Heart right ventricle (tissue), 16 donors: ENCODE measurements around the gene TCEAL8. TPM values are rescaled to one million over a fixed set of nuclear protein-coding genes. Genes with fewer than 3 reads are reported as not detected.

Source experiments
- ATAC-seq, 8 donors: fragments of 200-7000 bp; cut with Tn5 transposase; one replicate each; pipeline ENCODE4 v1.9.1; 2020; ENCODE audit warnings: mild to moderate bottlenecking in 8 of 8, moderate library complexity in 8 of 8, moderate number of reproducible peaks in 1 of 8
- DNase-seq, 2 donors: peaks; one replicate each; pipeline ENCODE4 v3.0.0-alpha.2; 2020
- H3K27ac ChIP-seq, 10 donors: fragments of 200-600 bp; sonication (generic) in 2 of 10; one replicate each; pipeline versions ENCODE4 v1.5.0 to v1.8.0; 2020 to 2022; ENCODE audit warnings: mild to moderate bottlenecking in 3 of 10
- H3K27me3 ChIP-seq, 7 donors: fragments of 200-600 bp; one replicate each; pipeline ENCODE4 v1.8.0; 2021 to 2022; ENCODE audit warnings: mild to moderate bottlenecking in 2 of 7
- H3K36me3 ChIP-seq, 9 donors: fragments of 200-600 bp; sonication (generic) in 1 of 9; one replicate each; pipeline versions ENCODE4 v1.5.0 to v1.8.0; 2020 to 2022; ENCODE audit warnings: mild to moderate bottlenecking in 2 of 9
- H3K4me1 ChIP-seq, 9 donors: fragments of 200-600 bp; sonication (generic) in 1 of 9; one replicate each; pipeline versions ENCODE4 v1.5.0 to v1.8.0; 2020 to 2022; ENCODE audit warnings: mild to moderate bottlenecking in 4 of 9
- H3K4me3 ChIP-seq, 10 donors: fragments of 200-600 bp; sonication (generic) in 2 of 10; one replicate each; pipeline versions ENCODE4 v1.5.0 to v1.8.0; 2020 to 2022; ENCODE audit warnings: mild to moderate bottlenecking in 7 of 10, moderate library complexity in 2 of 10
- H3K9me3 ChIP-seq, 11 donors: fragments of 200-600 bp in 10 of 11; sonication (generic) in 2 of 11; one replicate each; pipeline versions ENCODE4 v1.5.0 to v1.8.0; 2013 to 2022; ENCODE audit warnings: mild to moderate bottlenecking in 2 of 11, control low read depth in 1 of 11, moderate library complexity in 1 of 11
- CTCF ChIP-seq, 9 donors: fragments of 200-600 bp; sonication (generic) in 2 of 9; IDR thresholded peaks; one replicate each; pipeline versions ENCODE4 v1.5.0 to v1.8.0; 2021 to 2022; ENCODE audit warnings: antibody characterized with exemption in 9 of 9, mild to moderate bottlenecking in 5 of 9, moderate library complexity in 1 of 9
- WGBS, 2 donors: extraction: QIAGEN DNeasy Blood & Tissue Kit; methylation state at CpG; one replicate each; pipeline ENCODE4 v1.1.7; 2013; ENCODE audit warnings: inconsistent platforms in 1 of 2; 5-methylcytosine and 5-hydroxymethylcytosine counted together
- intact Hi-C, 10 donors: fragments of 100-400 bp; cut with DNase I; formaldehyde crosslinking; loops; one replicate each; pipeline versions ENCODE4 v1.11.1 to v1.14.2; 2022
- polyA plus RNA-seq, 2 donors: library from polyadenylated mRNA; stranded (reverse); fragments of 200-250 nt; gene quantifications; one replicate each; pipeline ENCODE4 v1.2.3, GENCODE V29; 2013
- total RNA-seq, 10 donors: library from RNA; stranded (reverse); fragmentation: NEBNext Ultra II Directional in 3 of 10; extraction: Animal tissue kit (Norgen Biotek cat#: 25700) in 3 of 10; gene quantifications; one replicate each; pipeline versions ENCODE4 v1.2.1 to v1.2.4, GENCODE V29; 2021 to 2023
- donor health status: Arrhythmogenic right ventricular cardiomyopathy.
- donor health status: ischemic (EF 13 %, LVEDD 7.1; RV severe dilation, severe dysfunction).
- donor health status: healthy with polysubstance abuse.
- donor health status: DM: no; HTN: yes; CAD: no.
- donor health status: DM: no; HTN: no; CAD: no.
- donor health status: ischemic (EF 25% LVEDD 6.9; RV normal size, moderate dysfunction).
- donor health status: ischemic (EF 25% LVEDD 5.7; RV mildly dilated, moderate dysfunction).
- donor health status: healthy.
- donor health status: DM: yes; HTN: yes; CAD: no.
- donor health status: Ischemic cardiomyopathy.
- donor health status: ischemic (EF 35%, LVEDD 5.7; RV mildly dilated, moderate dysfunction).
- donor health status: nonischemic (EF 11% LVEDD 7.7; RV severe dilation, severe dysfunction).
- donor health status: DM: yes; HTN: yes; CAD: no.
- donor health status: PGD.
- donor health status: ischemic (EF 29% LVEDD 5.4; RV normal size, mild dysfunction).
- donor health status: nonischemic (EF 23%, LVEDD 6.1; RV moderate dilation, normal function).

Gene TCEAL8
- total and polyA plus RNA-seq, 12 donors = 39.2 to 56.6 (median 51.2) TPM

DNA sequence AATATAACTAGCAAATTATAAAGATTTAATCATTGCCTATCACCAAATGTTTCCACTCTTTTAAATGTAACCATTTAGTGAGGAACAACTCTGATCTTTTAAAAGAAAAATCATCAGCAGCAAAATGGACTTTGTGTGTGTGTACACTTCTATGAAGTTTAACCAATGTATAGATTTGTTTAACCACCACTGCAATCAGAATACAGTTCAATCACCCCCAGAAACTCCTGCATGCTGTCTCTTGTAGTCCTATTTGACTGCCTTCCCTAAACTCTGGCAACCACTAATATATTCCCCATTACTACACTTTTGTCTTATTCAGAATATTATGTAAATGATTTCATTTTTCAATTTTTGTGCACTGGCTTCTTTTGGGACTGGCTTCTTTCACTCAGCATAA, 1.7 kb upstream of the TCEAL8 start:
- Histone ChIP-seq H3K36me3 (peaks cover 0 to 16% (median 0%) of the 10 kb centered on the region in 9 donors), H3K9me3 (no peaks in the 10 kb centered on the region), H3K27me3 (peaks cover 0 to 48% (median 0%) of the 10 kb centered on the region in 7 donors), H3K27ac (no peak overlapping the region), H3K4me1 (peaks cover 0 to 21% (median 11%) of the 10 kb centered on the region in 9 donors), H3K4me3 (no peak overlapping the region)
- intact Hi-C loops = loop anchor here in 1 of 10 donors (10.0 kb wide), 1 partner anchor 78 kb away; the partner anchor contains the start of gene TCEAL7
- TF ChIP-seq CTCF (IDR thresholded peaks at IDR 0.05) = no peak
- ATAC-seq (no peak), DNase-seq (no peak)

GRCh38 chrX:103254171-103254824, 657 bp downstream of the TCEAL8 start:
- Histone ChIP-seq H3K27me3 (peaks cover 0 to 29% (median 0%) of the 10 kb centered on the region in 7 donors), H3K4me1 (peaks cover 0 to 21% (median 11%) of the 10 kb centered on the region in 9 donors), H3K9me3 (no peaks in the 10 kb centered on the region), H3K36me3 (peaks cover 0 to 19% (median 0%) of the 10 kb centered on the region in 9 donors), H3K4me3 (peak overlapping the region; percentile 41 to 84 (median 68)), H3K27ac (peak overlapping the region; percentile 70 to 92 (median 86))
- TF ChIP-seq CTCF (IDR thresholded peaks at IDR 0.05) = no peak
- peak; percentile 31 to 57 for DNase-seq
- ATAC-seq = peak; percentile 63 to 90 (median 84)
- intact Hi-C loops = loop anchor here in 5 of 10 donors (5.0 to 10.0 kb wide), 3 partner anchors 37 to 81 kb away; partner anchors contain the start of genes BEX4 (in 4 of the 5) and TCEAL7 (in 1 of the 5)
- 0% methylated on average over 21 to 22 of the region's 22 CpGs for WGBS, 2 donors

GRCh38 chrX:103253608-103254007, 1.3 kb downstream of the TCEAL8 start:
- Histone ChIP-seq H3K4me1 (peaks cover 0 to 21% (median 11%) of the 10 kb centered on the region in 9 donors), H3K9me3 (no peaks in the 10 kb centered on the region), H3K4me3 (peak overlapping the region; percentile 41 to 84 (median 68)), H3K27ac (peak overlapping the region; percentile 70 to 92 (median 86)), H3K36me3 (peaks cover 0 to 19% (median 0%) of the 10 kb centered on the region in 9 donors), H3K27me3 (peaks cover 0 to 24% (median 0%) of the 10 kb centered on the region in 7 donors)
- intact Hi-C loops = loop anchor here in 5 of 10 donors (5.0 to 10.0 kb wide), 3 partner anchors 36 to 81 kb away; partner anchors contain the start of genes BEX4 (in 4 of the 5) and TCEAL7 (in 1 of the 5)
- DNase-seq (peak; percentile 8 to 9), ATAC-seq (peak in 4 of 8 donors; percentile 44 to 55 (median 46))
- TF ChIP-seq CTCF (IDR thresholded peaks at IDR 0.05) = no peak
- 5 to 17% methylated on average over 8 of the region's 8 CpGs for WGBS, 2 donors

DNA sequence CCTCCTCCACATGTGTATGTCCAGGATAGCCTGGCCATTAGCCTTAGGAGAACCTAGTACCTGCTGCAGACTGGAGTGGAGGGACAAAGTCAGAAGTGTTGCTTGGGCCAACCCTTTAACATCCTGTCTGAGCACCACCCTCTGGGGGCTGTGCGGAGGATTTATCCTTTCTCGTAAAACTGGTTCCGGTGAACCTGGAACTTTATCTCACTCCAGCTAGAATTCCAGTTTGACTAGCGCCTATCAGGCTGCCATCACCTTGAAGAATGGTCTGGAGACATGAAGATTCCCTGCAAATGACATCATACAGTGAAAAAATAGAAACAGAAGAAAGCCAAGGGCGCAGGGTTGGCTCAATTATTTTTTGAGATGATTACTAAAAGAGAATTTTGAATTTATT, 4.0 kb downstream of the TCEAL8 start:
- no peak for ATAC-seq
- H3K27ac ChIP-seq = peak overlapping the region in 1 of 10 donors; percentile 16
- TF ChIP-seq CTCF (IDR thresholded peaks at IDR 0.05) = no peak
- peaks cover 0 to 19% (median 0%) of the 10 kb centered on the region in 7 donors for H3K27me3 ChIP-seq
- peaks cover 0 to 7% (median 0%) of the 10 kb centered on the region in 11 donors for H3K9me3 ChIP-seq
- peaks cover 0 to 19% (median 0%) of the 10 kb centered on the region in 9 donors for H3K36me3 ChIP-seq
- intact Hi-C loops = loop anchor here in 5 of 10 donors (5.0 to 10.0 kb wide), 3 partner anchors 34 to 84 kb away; partner anchors contain the start of genes BEX4 (in 4 of the 5) and TCEAL7 (in 1 of the 5)
- no peak overlapping the region for H3K4me3 ChIP-seq
- 40 to 48% methylated on average over 5 of the region's 5 CpGs for WGBS, 2 donors
- DNase-seq = no peak
- H3K4me1 ChIP-seq = peaks cover 0 to 21% (median 11%) of the 10 kb centered on the region in 9 donors
